ENCODE results near the gene CROCC2.

Gene CROCC2

GRCh38 chr2:240932724-240933047 lies 26.6 kb downstream of the CROCC2 start:
- DNase-seq (ENCODE audit: low spot score) = no peak

DNA sequence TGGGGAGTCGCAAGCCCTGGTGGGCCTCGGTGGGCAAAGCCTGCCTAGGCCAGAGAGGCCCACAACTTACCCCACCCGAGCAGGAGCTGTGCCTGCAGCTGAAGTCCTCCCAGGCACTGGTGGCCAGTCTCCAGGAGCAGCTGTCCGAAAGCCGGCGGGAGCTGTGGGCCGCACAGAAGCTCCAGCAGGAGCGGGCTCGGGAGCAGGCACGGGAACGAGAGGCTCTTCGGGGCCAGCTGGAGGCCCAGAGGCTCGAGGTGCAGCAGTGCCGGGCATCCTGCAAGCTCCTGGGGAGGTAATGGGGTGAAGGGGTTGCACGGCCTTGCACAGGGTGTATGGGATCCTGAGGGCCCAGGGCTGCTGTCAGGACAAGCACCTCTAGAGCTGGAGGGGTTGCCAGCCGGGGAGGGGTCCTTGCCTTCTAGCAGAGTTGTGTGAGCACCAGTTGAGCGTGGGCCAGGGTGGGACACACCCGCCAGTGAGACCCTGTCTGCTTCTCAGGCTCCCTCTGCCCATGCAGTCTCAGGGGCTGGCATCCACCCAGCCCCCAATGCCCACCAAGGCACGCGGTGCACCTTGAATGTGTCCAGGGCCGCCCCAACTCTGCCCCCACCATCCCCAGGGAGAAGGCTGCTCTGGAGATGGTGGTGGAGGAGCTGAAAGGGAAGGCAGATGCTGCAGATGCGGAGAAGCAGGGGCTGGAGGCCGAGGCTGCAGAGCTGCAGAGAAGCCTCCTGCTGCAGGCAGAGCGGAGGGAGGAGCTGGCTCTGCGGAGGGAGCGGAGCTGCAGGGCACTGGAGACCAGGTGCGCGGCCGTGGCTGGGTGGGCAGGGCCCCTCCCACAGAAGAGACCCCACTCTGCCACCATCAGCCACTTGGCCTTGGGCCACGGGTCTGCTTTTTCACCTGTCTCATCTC lies 27.2 kb downstream of the CROCC2 start:
- no peak for DNase-seq (ENCODE audit: low spot score)

GRCh38 chr2:240933966-240934700 lies 28.0 kb downstream of the CROCC2 start:
- no peak for DNase-seq (ENCODE audit: low spot score)

DNA sequence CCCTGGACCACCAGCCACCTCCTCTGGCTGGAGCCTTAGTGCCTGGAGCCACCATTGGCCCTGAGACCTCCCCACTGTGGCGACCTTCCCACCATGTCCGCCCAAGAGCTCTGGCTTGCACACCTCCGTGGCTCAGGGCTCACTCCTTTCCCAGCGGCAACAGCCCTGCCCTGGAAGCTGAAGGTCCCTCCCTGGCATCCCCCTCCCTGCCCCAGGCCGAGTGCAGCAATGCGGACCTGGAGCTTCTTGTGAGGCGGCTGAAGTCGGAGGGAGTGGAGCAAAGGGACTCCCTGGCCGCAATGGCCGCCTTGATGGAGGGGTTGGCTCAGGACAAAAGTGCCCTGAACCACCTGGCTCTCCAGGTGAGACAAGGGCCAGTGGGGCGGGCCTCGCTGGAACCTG lies 28.6 kb downstream of the CROCC2 start:
- DNase-seq (ENCODE audit: low spot score) = no peak

- no peak for DNase-seq (ENCODE audit: low spot score)
Measured at GRCh38 chr2:240935103-240935876, 29.2 kb downstream of the CROCC2 start.

DNA sequence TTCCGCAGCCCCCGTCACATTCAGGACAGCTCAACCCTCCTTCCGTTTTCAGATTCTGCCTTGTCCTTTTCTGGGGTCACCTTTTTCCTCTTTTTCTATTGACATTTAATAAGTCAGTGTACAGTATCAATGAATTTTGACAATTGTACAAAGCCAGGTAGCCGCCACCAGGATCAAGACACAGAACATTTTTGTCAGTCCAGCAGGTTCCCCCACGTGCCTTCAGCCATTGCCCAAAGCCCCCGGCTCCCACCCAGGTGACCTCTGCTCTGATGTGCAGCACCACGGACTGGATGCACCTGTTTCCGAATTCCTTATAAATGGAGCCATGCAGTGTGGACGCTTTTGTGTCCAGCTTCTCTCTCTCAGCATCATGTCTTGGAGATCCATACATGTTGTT lies 30.0 kb downstream of the CROCC2 start:
- no peak for DNase-seq (ENCODE audit: low spot score)

DNA sequence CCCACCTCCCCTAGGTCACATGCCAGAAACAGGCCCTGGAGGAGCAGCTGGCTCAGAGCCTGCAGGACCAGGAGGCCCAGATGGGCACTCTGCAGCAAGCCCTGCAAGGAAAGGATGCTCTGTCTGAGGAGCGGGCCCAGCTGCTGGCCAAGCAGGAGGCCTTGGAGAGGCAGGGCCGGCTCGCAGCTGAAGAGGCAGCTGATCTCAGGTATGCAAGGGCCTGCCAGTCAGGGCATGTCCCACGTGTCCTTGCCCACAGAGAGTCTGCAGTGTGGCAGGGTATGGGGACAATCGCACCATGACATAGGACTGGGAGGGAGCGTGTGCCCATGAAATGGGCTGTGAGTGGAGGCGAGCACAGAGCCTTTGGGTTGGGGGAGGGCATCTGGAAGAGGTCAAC lies 39.9 kb downstream of the CROCC2 start:
- DNase-seq (ENCODE audit: low spot score) = no peak

DNA sequence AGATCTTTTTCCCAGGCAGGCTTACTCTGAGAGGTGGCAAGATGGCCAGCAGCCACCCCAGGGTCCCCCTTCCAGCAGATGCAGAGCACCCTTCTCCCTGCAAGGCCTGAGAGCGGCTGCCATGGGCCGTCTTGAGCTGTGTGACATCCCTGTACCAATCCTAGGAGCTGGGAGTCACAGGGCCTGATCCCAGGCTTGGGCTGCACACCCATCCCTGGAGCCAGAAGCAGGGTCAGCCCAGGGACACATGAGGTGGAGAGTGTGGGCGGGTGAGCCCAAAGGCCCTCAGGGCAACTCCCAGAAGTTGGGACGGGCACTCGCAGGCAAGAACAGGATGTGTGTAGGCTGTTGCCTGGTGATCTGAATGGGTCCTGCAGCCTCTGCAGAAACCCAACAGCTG lies 40.5 kb downstream of the CROCC2 start:
- no peak for DNase-seq (ENCODE audit: low spot score)

GRCh38 chr2:240947176-240947575 lies 41.0 kb downstream of the CROCC2 start:
- no peak for DNase-seq (ENCODE audit: low spot score)

GRCh38 chr2:240947607-240948006 lies 41.5 kb downstream of the CROCC2 start:
- DNase-seq (ENCODE audit: low spot score) = no peak

GRCh38 chr2:240948086-240948485 lies 42.0 kb downstream of the CROCC2 start:
- no peak for DNase-seq (ENCODE audit: low spot score)

DNA sequence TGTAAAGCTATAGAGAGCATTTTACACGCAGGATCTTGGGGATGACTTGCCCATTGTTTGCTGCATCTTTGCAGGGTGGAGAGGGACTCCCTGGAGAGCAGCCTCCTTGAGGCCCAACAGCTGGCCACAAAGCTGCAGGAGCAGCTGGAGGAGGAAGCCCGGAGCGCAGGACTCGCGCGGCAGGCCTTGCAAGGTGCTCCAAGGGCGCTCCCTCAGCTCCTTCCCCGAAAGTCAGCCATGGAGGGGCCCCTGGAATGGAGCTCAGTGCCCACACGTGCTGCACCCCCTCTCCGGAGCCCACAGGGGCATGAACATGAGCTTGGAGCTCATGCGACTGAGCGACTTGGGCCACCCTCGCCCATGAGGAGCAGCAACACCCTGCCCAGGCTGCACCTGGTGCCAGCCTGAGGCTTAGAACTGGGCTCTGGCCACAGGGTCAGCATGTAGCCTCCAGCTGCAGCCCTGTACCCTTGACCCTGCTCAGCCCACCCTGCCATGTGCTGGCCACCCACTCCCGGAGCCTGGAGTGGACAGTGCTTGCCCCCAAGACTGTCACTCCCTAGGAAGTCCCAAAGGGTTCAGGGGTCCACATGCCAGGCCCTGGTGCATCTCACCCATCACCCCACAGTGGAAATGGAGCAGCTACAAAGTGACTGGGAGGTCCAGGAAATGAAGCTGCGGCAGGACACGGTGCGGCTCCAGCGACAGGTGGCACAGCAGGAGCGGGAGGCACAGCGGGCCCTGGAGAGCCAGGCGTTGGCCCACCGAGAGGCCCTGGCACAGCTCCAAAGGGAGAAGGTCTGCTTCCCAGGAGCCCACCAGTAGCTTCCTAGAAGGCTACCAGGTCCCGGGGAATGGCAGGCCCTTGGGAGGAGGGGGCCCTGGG lies 43.0 kb downstream of the CROCC2 start:
- DNase-seq (ENCODE audit: low spot score) = no peak

DNA sequence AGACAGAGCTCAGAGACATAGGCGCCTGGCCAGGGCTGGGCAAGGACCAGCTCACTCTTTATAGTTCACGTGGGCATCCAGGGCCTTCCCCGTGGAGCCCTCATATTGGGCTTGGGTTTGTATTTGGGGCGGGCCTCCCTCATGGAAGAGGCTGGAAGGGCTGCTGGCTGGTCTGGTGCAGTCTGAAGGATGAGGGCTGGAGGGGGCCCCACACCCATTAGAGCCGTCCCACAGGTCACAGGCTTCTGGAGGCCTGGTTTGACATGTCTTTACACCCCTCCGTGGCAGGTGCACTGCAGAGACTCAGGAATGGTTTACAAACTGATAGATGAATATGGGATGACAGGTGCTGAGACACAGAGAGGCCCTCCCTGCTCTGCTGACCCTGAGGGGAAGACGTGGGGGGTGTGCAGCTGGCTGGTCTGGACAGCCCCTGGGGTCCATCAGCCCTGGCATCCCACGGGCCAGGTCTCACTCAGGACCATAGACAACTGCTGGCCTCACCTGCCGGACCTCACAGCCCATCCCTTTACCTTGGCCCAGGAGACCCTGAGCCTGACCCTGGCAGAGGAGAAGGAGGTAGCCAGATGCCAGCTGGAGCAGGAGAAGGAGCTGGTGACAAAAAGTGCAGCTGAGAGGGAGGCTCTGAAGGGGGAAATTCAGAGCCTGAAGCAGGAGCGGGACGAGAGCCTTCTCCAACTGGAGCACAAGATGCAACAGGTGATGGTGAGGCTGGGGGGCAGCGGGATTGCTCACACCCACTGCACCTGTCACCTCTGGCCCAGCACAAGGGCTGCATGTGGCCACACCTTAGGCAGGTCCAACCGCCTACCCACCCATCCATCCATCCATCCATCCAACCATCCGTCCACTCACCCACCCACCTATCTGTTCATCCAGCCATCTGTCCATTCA lies 43.9 kb downstream of the CROCC2 start:
- DNase-seq (ENCODE audit: low spot score) = no peak

DNA sequence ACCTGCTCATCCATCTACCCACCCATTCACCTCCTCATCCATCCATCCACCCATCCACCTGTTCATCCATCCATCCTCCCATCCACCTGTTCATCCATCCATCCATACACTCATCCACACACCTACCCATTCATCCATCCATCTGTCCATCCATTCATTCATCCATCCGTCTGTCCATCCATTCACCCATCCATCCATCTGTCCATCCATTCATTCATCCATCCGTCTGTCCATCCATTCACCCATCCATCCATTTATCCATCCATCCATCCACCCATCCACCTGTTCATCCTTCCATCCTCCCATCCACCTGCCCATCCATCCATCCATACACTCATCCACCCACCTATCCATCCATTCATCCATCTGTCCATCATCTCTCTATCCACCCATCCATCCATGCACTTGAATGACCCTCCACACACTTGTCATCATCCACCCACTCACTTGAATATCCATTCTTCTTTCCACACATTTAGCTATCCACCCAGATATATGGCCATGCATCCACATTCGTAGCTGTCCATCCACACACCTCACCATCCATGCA lies 45.0 kb downstream of the CROCC2 start:
- DNase-seq (ENCODE audit: low spot score) = no peak

- DNase-seq (ENCODE audit: low spot score) = no peak
Measured at GRCh38 chr2:240952496-240953246, 46.5 kb downstream of the CROCC2 start.

DNA sequence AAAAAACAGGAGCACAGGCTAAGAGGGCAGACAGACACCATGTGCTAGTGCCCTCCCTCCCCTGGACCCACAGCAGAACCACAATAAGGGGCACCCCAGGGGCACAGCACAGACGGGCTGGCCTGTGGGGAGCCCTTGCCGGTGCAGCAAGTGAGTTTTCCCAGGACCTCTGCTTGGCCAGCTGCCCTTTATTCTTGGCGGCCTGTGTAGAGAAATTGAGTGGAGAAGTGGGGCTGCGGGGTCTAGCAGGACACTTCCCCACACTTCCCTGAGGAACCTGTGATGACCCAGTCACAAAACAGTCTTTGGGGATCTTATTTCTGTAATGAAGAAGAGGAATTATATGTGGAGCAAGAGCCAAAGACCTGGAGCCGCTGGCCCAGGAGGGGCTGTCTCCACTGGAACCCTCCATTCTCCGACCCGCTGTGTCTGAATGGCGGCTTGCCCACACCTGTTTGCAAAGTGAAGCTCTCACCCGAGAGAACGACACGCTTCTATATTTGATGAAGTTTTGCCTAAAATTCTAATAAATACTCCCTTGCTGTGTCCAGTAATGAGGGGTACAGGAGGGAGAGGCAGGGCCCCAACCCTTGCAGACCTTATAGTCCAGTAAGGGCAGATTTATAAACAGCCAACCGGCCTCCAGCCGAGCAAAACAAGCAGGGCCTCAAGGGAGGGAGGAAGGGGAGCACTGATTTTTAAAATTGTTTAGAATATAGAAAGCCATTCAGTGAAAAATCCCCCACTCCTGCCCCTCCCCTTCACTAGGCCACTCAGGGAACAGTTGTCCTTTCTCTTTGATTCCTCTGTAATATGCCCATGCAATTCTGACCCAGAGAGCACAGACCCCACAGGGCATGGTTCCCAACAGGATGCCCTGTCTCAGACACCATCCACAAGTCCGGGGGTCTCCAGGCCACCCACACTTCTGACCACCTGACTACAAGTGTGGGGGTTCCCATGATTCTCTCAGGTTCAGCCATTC lies 47.6 kb downstream of the CROCC2 start:
- DNase-seq (ENCODE audit: low spot score) = no peak

- no peak for DNase-seq (ENCODE audit: low spot score)
Measured at GRCh38 chr2:240954436-240955305, 48.5 kb downstream of the CROCC2 start.

Data from SK-N-DZ (cell line).